Panc1 (cell line): ENCODE results near the gene HK2. TPM values are rescaled to one million over a fixed set of nuclear protein-coding genes. Genes with fewer than 3 reads are reported as not detected.

Experiments
- ATAC-seq: fragments of 200-7000 bp; cut with Tn5 transposase; 2 replicates; pipeline ENCODE4 v1.9.1; 2020; ENCODE audit warnings: mild to moderate bottlenecking, moderate library complexity
- BruUV-seq: library from RNA; stranded (reverse); fragments of 400-500 nt; replicated peaks from 2 replicates; lab custom pipeline; 2021; lab: Mats Ljungman, UMichigan
- CTCF ChIA-PET: fragments of 300-600 bp; sonication (Branson Sonifier 250); formaldehyde crosslinking; loops from one replicate; lab custom pipeline; 2022; ENCODE audit warnings: antibody characterized with exemption; lab: Charles Lee
- POLR2A ChIA-PET: fragments of 300-600 bp; sonication (Branson Sonifier 250); formaldehyde crosslinking; loops from one replicate; lab custom pipeline; 2022; ENCODE audit warnings: antibody characterized with exemption; lab: Charles Lee
- DNase-seq: peaks from one replicate; pipeline ENCODE4 v3.0.0-alpha.2; 2010; ENCODE audit warnings: low read depth, low spot score
- H3K27ac ChIP-seq: 2 replicates; pipeline ENCODE4 v1.5.1; 2011; ENCODE audit warnings: mild to moderate bottlenecking, low read length, inconsistent platforms
- H3K27me3 ChIP-seq: fragments of 200-500 bp; sonication (Bioruptor generic); 2 replicates; pipeline ENCODE4 v1.6.0; 2014; ENCODE audit warnings: low read length, inconsistent platforms; ENCODE audit not compliant: control insufficient read depth, insufficient read depth
- H3K36me3 ChIP-seq: fragments of 200-500 bp; sonication (Bioruptor generic); 2 replicates; pipeline ENCODE4 v1.5.1; 2014; ENCODE audit warnings: inconsistent platforms, mild to moderate bottlenecking, low read length, moderate library complexity; ENCODE audit not compliant: control insufficient read depth, insufficient read depth
- H3K4me1 ChIP-seq: 2 replicates; pipeline ENCODE4 v1.5.1; 2011; ENCODE audit warnings: inconsistent platforms, mild to moderate bottlenecking, low read length, moderate library complexity; ENCODE audit not compliant: control insufficient read depth, insufficient read depth
- H3K4me3 ChIP-seq, 2 experiments: 2 replicates each; pipeline ENCODE4 v1.5.1; 2011 to 2012; ENCODE audit warnings: low read depth in 2 of 2, low read length in 2 of 2, mild to moderate bottlenecking in 2 of 2, inconsistent platforms in 1 of 2, moderate library complexity in 1 of 2
- H3K9me3 ChIP-seq: fragments of 200-500 bp; sonication (Bioruptor generic); 2 replicates; pipeline ENCODE4 v1.5.1; 2014; ENCODE audit warnings: low read depth, mild to moderate bottlenecking, inconsistent platforms, low read length, moderate library complexity; ENCODE audit not compliant: control insufficient read depth, insufficient read depth
- POLR2AphosphoS5 ChIP-seq: IDR thresholded peaks from 2 replicates; pipeline ENCODE4 v1.6.1; 2012; ENCODE audit warnings: mild to moderate bottlenecking, low read depth, low read length, moderate library complexity
- SIN3A ChIP-seq: IDR thresholded peaks from 2 replicates; pipeline ENCODE4 v1.6.1; 2012; ENCODE audit warnings: low read depth, mild to moderate bottlenecking, low read length, moderate library complexity, borderline replicate concordance; ENCODE audit not compliant: insufficient read depth
- TCF7L2 ChIP-seq: IDR thresholded peaks from 2 replicates; pipeline ENCODE4 v1.6.1; 2011; ENCODE audit warnings: mild to moderate bottlenecking, low read depth, low read length, inconsistent platforms
- in situ Hi-C: cut with HindIII; loops from 2 replicates; pipeline ENCODE4 v1.10.0; 2016; ENCODE audit warnings: low sequenced_read_pairs, low pct_unique_long_range_greater_than_20kb
- intact Hi-C: fragments of 100-400 bp; cut with micrococcal nuclease; formaldehyde crosslinking; loops from one replicate; pipeline ENCODE4 v1.10.0; 2022; ENCODE audit not compliant: unreplicated experiment
- total RNA-seq: library from RNA; stranded (reverse); gene quantifications from one replicate; pipeline ENCODE4 v1.2.1, GENCODE V29; 2021; ENCODE audit not compliant: unreplicated experiment
- TF ChIP-seq, protein P1 (sequence below): fragments of 450-650 bp; IDR thresholded peaks from 2 replicates; pipeline ENCODE4 v1.5.1; 2017; ENCODE audit warnings: mild to moderate bottlenecking
- TF ChIP-seq, protein P2 (sequence below), 2 experiments: IDR thresholded peaks; 2 replicates each; pipeline ENCODE4 v1.6.1; 2011 to 2012; ENCODE audit warnings: low read depth in 2 of 2, control low read depth in 1 of 2, low read length in 1 of 2, mild to moderate bottlenecking in 1 of 2, moderate library complexity in 1 of 2; ENCODE audit not compliant: insufficient read depth in 1 of 2

HK2 gene
- total RNA-seq, 1 experiment from 2014 or later: 1.7 TPM

DNA sequence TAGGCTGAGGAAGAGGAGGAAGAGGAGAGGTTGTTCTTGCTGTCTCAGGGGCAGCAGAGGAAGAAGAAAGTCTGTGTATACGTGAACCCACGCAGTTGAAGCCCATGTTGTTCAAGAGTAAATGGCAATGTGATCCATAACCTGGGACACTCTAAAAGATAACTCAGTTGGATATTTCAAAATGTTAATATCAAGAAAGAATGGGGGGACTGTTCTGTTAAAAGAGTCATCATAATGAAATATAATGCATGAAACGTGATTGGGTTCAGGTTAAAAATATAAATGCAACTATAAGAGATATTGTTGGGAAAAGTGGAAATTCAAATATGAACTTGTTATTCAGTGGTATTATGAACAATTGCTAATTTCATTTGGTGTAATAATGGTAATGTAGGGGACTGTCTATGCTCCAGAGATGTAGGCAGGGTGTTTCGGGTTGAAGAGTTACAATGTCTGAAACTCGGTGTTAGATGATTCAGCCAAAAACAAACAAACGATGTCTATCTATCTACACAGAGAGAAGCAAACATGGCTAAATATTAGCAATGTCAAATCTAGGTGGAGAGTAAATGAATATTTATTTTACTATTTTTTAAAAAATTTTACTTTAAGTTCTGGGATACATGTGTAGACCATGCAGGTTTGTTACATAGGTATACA, 103.4 kb downstream of the HK2 start:
- ATAC-seq: no peak
- H3K36me3 ChIP-seq: no peaks in the 10 kb centered on the region
- BruUV-seq: no TSS peak
- H3K4me3 ChIP-seq: no peak overlapping the region
- ChIA-PET CTCF (no interaction called here), POLR2A (no interaction called here)
- no peaks in the 10 kb centered on the region for H3K9me3 ChIP-seq
- H3K4me1 ChIP-seq: no peaks in the 10 kb centered on the region
- TF ChIP-seq, protein P1, sequence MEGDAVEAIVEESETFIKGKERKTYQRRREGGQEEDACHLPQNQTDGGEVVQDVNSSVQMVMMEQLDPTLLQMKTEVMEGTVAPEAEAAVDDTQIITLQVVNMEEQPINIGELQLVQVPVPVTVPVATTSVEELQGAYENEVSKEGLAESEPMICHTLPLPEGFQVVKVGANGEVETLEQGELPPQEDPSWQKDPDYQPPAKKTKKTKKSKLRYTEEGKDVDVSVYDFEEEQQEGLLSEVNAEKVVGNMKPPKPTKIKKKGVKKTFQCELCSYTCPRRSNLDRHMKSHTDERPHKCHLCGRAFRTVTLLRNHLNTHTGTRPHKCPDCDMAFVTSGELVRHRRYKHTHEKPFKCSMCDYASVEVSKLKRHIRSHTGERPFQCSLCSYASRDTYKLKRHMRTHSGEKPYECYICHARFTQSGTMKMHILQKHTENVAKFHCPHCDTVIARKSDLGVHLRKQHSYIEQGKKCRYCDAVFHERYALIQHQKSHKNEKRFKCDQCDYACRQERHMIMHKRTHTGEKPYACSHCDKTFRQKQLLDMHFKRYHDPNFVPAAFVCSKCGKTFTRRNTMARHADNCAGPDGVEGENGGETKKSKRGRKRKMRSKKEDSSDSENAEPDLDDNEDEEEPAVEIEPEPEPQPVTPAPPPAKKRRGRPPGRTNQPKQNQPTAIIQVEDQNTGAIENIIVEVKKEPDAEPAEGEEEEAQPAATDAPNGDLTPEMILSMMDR: no peak
- TF ChIP-seq POLR2AphosphoS5: no peak
- TF ChIP-seq TCF7L2: no peak
- no peak for TF ChIP-seq SIN3A
- TF ChIP-seq, protein P2, sequence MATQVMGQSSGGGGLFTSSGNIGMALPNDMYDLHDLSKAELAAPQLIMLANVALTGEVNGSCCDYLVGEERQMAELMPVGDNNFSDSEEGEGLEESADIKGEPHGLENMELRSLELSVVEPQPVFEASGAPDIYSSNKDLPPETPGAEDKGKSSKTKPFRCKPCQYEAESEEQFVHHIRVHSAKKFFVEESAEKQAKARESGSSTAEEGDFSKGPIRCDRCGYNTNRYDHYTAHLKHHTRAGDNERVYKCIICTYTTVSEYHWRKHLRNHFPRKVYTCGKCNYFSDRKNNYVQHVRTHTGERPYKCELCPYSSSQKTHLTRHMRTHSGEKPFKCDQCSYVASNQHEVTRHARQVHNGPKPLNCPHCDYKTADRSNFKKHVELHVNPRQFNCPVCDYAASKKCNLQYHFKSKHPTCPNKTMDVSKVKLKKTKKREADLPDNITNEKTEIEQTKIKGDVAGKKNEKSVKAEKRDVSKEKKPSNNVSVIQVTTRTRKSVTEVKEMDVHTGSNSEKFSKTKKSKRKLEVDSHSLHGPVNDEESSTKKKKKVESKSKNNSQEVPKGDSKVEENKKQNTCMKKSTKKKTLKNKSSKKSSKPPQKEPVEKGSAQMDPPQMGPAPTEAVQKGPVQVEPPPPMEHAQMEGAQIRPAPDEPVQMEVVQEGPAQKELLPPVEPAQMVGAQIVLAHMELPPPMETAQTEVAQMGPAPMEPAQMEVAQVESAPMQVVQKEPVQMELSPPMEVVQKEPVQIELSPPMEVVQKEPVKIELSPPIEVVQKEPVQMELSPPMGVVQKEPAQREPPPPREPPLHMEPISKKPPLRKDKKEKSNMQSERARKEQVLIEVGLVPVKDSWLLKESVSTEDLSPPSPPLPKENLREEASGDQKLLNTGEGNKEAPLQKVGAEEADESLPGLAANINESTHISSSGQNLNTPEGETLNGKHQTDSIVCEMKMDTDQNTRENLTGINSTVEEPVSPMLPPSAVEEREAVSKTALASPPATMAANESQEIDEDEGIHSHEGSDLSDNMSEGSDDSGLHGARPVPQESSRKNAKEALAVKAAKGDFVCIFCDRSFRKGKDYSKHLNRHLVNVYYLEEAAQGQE (IDR thresholded peaks at IDR 0.05; ENCODE audit: insufficient read depth in 1 of 2, low read depth in 2 of 2, low read length in 1 of 2): no peak
- in situ Hi-C loops (no loop called here), intact Hi-C loops (no loop called here)
- no peak overlapping the region for H3K27ac ChIP-seq
- no peak for DNase-seq
- no peaks in the 10 kb centered on the region; the same call in 1 of the 2 replicates for H3K27me3 ChIP-seq

DNA sequence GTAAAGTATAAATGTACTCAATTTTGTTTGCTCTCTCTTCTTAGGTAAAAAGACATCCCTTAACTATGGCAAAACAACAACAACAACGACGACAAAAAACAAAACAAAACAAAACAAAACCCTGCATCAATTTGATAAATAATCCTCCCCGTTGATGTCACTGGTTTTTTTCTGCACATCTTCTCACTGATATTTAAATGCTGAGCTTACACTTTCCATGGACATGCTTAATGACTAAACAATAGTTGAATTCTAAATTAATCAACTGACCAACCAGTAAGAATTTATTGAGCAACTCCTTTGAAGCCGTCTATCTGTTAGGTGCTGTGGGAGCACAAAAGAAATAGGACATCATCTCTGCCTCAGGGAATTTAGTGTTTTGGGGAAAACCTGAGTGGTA, 104.3 kb downstream of the HK2 start:
- DNase-seq (no peak), ATAC-seq (no peak)
- TF ChIP-seq, protein P2 (IDR thresholded peaks at IDR 0.05; ENCODE audit: insufficient read depth in 1 of 2, low read depth in 2 of 2, low read length in 1 of 2): no peak
- TF ChIP-seq TCF7L2: no peak
- TF ChIP-seq POLR2AphosphoS5: no peak
- no peak for TF ChIP-seq SIN3A
- TF ChIP-seq, protein P1: no peak
- no peaks in the 10 kb centered on the region for H3K9me3 ChIP-seq
- no peaks in the 10 kb centered on the region for H3K4me1 ChIP-seq
- no peaks in the 10 kb centered on the region; the same call in 1 of the 2 replicates for H3K27me3 ChIP-seq
- intact Hi-C loops (no loop called here), in situ Hi-C loops (no loop called here)
- no peak overlapping the region for H3K4me3 ChIP-seq
- H3K27ac ChIP-seq: no peak overlapping the region
- no TSS peak for BruUV-seq
- no peaks in the 10 kb centered on the region for H3K36me3 ChIP-seq
- POLR2A ChIA-PET: no interaction called here
- CTCF ChIA-PET: no interaction called here
